HL-60/S4 treated with phorbol 12-myristate 13-acetate at 8.2 ng/mL for 4 days and 3 days (cell line): ENCODE measurements around the gene DNAJC12.
"Not testable (repeated sequence)": the region's sequence is repeated elsewhere in the genome, so short reads cannot be mapped to it uniquely, and the experiment has no call there.

Experiments used
- in situ Hi-C: fragments of 300-500 bp; cut with MboI; formaldehyde crosslinking; loops from 2 replicates; pipeline ENCODE4 v1.15.0; 2022; ENCODE audit warnings: low sequenced_read_pairs

The DNAJC12 gene

GRCh38 chr10:67837541-67838314 is at the start of gene DNAJC12:
Gene DNAJC12 (minus strand): TSS chr10:67838188. CDS start chr10:67838011, 177 bp downstream.
- in situ Hi-C loops, result no loop called here

- in situ Hi-C loops, result no loop called here
Observed at GRCh38 chr10:67884842-67885670, 47.1 kb upstream of the DNAJC12 start.

- in situ Hi-C loops, result no loop called here
Observed at GRCh38 chr10:67884313-67884841, 46.4 kb upstream of the DNAJC12 start, which contains the start of gene SIRT1. Gene SIRT1 (plus strand): TSS chr10:67884656. CDS start chr10:67884722, 66 bp downstream.

- in situ Hi-C loops, result no loop called here
Observed at GRCh38 chr10:67883710-67884312, 45.8 kb upstream of the DNAJC12 start.

- in situ Hi-C loops, result no loop called here
Observed at GRCh38 chr10:67878133-67878532, 40.1 kb upstream of the DNAJC12 start.

- in situ Hi-C loops, result not testable (repeated sequence)
Observed at GRCh38 chr10:67877421-67877820, 39.4 kb upstream of the DNAJC12 start.

GRCh38 chr10:67875340-67876238 is 37.6 kb upstream of the DNAJC12 start:
- in situ Hi-C loops, result no loop called here

GRCh38 chr10:67869996-67870395 is 32.0 kb upstream of the DNAJC12 start:
- in situ Hi-C loops, result loop anchor here (25.0 kb wide), 2 partner anchors 292 to 467 kb away; partner anchors contain the start of genes HNRNPH3 and PBLD

GRCh38 chr10:67868132-67868531 is 30.1 kb upstream of the DNAJC12 start:
- in situ Hi-C loops, result loop anchor here (25.0 kb wide), 2 partner anchors 294 to 469 kb away; partner anchors contain the start of genes HNRNPH3 and PBLD

GRCh38 chr10:67864607-67865371 is 26.8 kb upstream of the DNAJC12 start:
- in situ Hi-C loops, result loop anchor here (25.0 kb wide), 2 partner anchors 298 to 473 kb away; partner anchors contain the start of genes HNRNPH3 and PBLD

- in situ Hi-C loops, result loop anchor here (25.0 kb wide), 2 partner anchors 299 to 474 kb away; partner anchors contain the start of genes HNRNPH3 and PBLD
Observed at GRCh38 chr10:67863094-67863493, 25.1 kb upstream of the DNAJC12 start.

GRCh38 chr10:67861750-67862432 is 23.9 kb upstream of the DNAJC12 start:
- in situ Hi-C loops, result loop anchor here (25.0 kb wide), 2 partner anchors 300 to 475 kb away; partner anchors contain the start of genes HNRNPH3 and PBLD

GRCh38 chr10:67858971-67859370 is 21.0 kb upstream of the DNAJC12 start:
- in situ Hi-C loops, result loop anchor here (25.0 kb wide), 2 partner anchors 303 to 478 kb away; partner anchors contain the start of genes HNRNPH3 and PBLD

GRCh38 chr10:67853512-67853911 is 15.5 kb upstream of the DNAJC12 start:
- in situ Hi-C loops, result loop anchor here (25.0 kb wide), 2 partner anchors 309 to 484 kb away; partner anchors contain the start of genes HNRNPH3 and PBLD

- in situ Hi-C loops, result loop anchor here (25.0 kb wide), 2 partner anchors 310 to 485 kb away; partner anchors contain the start of genes HNRNPH3 and PBLD
Observed at GRCh38 chr10:67852761-67853160, 14.8 kb upstream of the DNAJC12 start.

- in situ Hi-C loops, result loop anchor here (25.0 kb wide), 2 partner anchors 311 to 486 kb away; partner anchors contain the start of genes HNRNPH3 and PBLD
Observed at GRCh38 chr10:67851186-67851585, 13.2 kb upstream of the DNAJC12 start.

GRCh38 chr10:67849331-67850011 is 11.5 kb upstream of the DNAJC12 start:
- in situ Hi-C loops, result loop anchor here (25.0 kb wide), 2 partner anchors 313 to 488 kb away; partner anchors contain the start of genes HNRNPH3 and PBLD
